GM12878 (cell line): Measurements from ENCODE around the gene TDRD10. TPM values are rescaled to one million over a fixed set of nuclear protein-coding genes. Genes with fewer than 3 reads are reported as not detected.

ENCODE experiments used
- ATAC-seq: fragments of 200-7000 bp; cut with Tn5 transposase; 3 replicates; pipeline ENCODE4 v1.9.1; 2020; ENCODE audit warnings: mild to moderate bottlenecking, moderate library complexity
- BruUV-seq: library from RNA; stranded (reverse); fragments of 400-500 nt; replicated peaks from 2 replicates; lab custom pipeline; 2021; lab: Mats Ljungman, UMichigan
- CTCF ChIA-PET: fragments of 300-600 bp; sonication (Branson Sonifier 250); formaldehyde crosslinking; extraction: SDS; loops from one replicate; lab custom pipeline; 2021; ENCODE audit warnings: inconsistent platforms; lab: Yijun Ruan, JAX
- POLR2A ChIA-PET: fragments of 350-600 bp; formaldehyde crosslinking; extraction: SDS; loops from one replicate; lab custom pipeline; 2021; ENCODE audit warnings: inconsistent platforms; lab: Charles Lee
- RAD21 ChIA-PET: fragments of 300-600 bp; sonication (Branson Sonifier 250); formaldehyde crosslinking; loops from one replicate; lab custom pipeline; 2023; ENCODE audit warnings: antibody characterized with exemption; ENCODE audit not compliant: unreplicated experiment; lab: Charles Lee
- SMC1A ChIA-PET: fragments of 300-600 bp; sonication (Branson Sonifier 250); formaldehyde crosslinking; loops from one replicate; lab custom pipeline; 2023; ENCODE audit not compliant: unreplicated experiment, uncharacterized antibody; lab: Charles Lee
- DNase-seq: peaks from one replicate; pipeline ENCODE4 v3.0.0-alpha.2; 2011; ENCODE audit warnings: low read depth, low spot score
- FAIRE-seq: peaks from 3 replicates; lab custom pipeline; 2011; peaks lifted over from hg19 to GRCh38; lab: Jason Lieb, UNC
- H2AFZ ChIP-seq: 2 replicates; pipeline ENCODE4 v1.6.0; 2011; ENCODE audit warnings: low read depth, low read length, control low read depth; ENCODE audit not compliant: control insufficient read depth
- H3K27ac ChIP-seq: 2 replicates; pipeline ENCODE4 v1.5.1; 2011; ENCODE audit warnings: control low read depth; ENCODE audit not compliant: control insufficient read depth, insufficient read depth
- H3K27me3 ChIP-seq, 2 experiments: replicated peaks in 1 of 2; 2 replicates each; pipeline versions ENCODE4 v1.6.0 to v1.6.1; 2011; ENCODE audit warnings: low read length in 1 of 2; ENCODE audit not compliant: control insufficient read depth in 2 of 2, insufficient read depth in 2 of 2
- H3K36me3 ChIP-seq, 2 experiments: 2 replicates each; pipeline ENCODE4 v1.5.1; 2011; ENCODE audit warnings: low read length in 1 of 2; ENCODE audit not compliant: control insufficient read depth in 2 of 2, insufficient read depth in 2 of 2
- H3K4me1 ChIP-seq: 2 replicates; pipeline ENCODE4 v1.6.1; 2011; ENCODE audit warnings: mild to moderate bottlenecking, low read length, moderate library complexity, mixed read lengths; ENCODE audit not compliant: control insufficient read depth, insufficient read depth
- H3K4me2 ChIP-seq: 2 replicates; pipeline ENCODE4 v1.6.0; 2011; ENCODE audit warnings: control low read depth; ENCODE audit not compliant: control insufficient read depth, insufficient read depth
- H3K4me3 ChIP-seq: fragments of 200-600 bp; sonication (generic); 2 replicates; pipeline ENCODE4 v1.5.1; 2016
- H3K79me2 ChIP-seq: 2 replicates; pipeline ENCODE4 v1.6.0; 2011; ENCODE audit warnings: low read length; ENCODE audit not compliant: control insufficient read depth, insufficient read depth
- H3K9ac ChIP-seq: 2 replicates; pipeline ENCODE4 v1.8.0; 2011; ENCODE audit warnings: low read length, control low read depth, mixed read lengths; ENCODE audit not compliant: control insufficient read depth, insufficient read depth
- H3K9me3 ChIP-seq: replicated peaks from 3 replicates; pipeline ENCODE4 v1.5.1; 2011; ENCODE audit warnings: mild to moderate bottlenecking, low read length; ENCODE audit not compliant: control insufficient read depth, insufficient read depth
- H4K20me1 ChIP-seq: 2 replicates; pipeline ENCODE4 v1.6.0; 2011; ENCODE audit not compliant: control insufficient read depth, insufficient read depth
- FOS ChIP-seq: IDR thresholded peaks from 3 replicates; pipeline ENCODE4 v1.6.1; 2011; ENCODE audit warnings: borderline replicate concordance; ENCODE audit not compliant: insufficient read length; ENCODE audit errors: extremely low read depth
- MTA2 ChIP-seq: fragments of 450-650 bp; IDR thresholded peaks from 2 replicates; pipeline ENCODE4 v1.6.1; 2016; ENCODE audit warnings: low read depth, mild to moderate bottlenecking, moderate library complexity
- NFYB ChIP-seq: IDR thresholded peaks from 2 replicates; pipeline ENCODE4 v1.6.1; 2011; ENCODE audit warnings: low read depth, mild to moderate bottlenecking, low read length, improper control_type of control experiment, moderate library complexity; ENCODE audit not compliant: insufficient read depth
- NKRF ChIP-seq: fragments of 450-650 bp; conservative IDR thresholded peaks from 2 replicates; pipeline ENCODE4 v1.6.1; 2017; ENCODE audit warnings: mild to moderate bottlenecking, moderate library complexity
- NR2C1 ChIP-seq: fragments of 450-650 bp; IDR thresholded peaks from 2 replicates; pipeline ENCODE4 v1.6.1; 2017; ENCODE audit warnings: antibody characterized with exemption, mild to moderate bottlenecking, moderate library complexity
- POLR2AphosphoS5 ChIP-seq: IDR thresholded peaks from 2 replicates; pipeline ENCODE4 v1.6.1; 2011; ENCODE audit warnings: mild to moderate bottlenecking, low read length, inconsistent platforms
- TCF12 ChIP-seq: IDR thresholded peaks from 2 replicates; pipeline ENCODE4 v1.6.1; 2011; ENCODE audit warnings: low read depth, mild to moderate bottlenecking, low read length
- ZBTB4 ChIP-seq: fragments of 450-650 bp; formaldehyde crosslinking; IDR thresholded peaks from 2 replicates; pipeline ENCODE4 v1.4.0; 2022; ENCODE audit warnings: mild to moderate bottlenecking, moderate library complexity
- ZZZ3 ChIP-seq: IDR thresholded peaks from 2 replicates; pipeline ENCODE4 v1.6.1; 2011; ENCODE audit warnings: low read depth; ENCODE audit not compliant: control insufficient read depth, insufficient read length
- WGBS: methylation state at CpG from one replicate; pipeline ENCODE4 v1.1.6; 2016; ENCODE audit warnings: low lambda C conversion rate; ENCODE audit not compliant: insufficient replicate concordance, insufficient coverage; ENCODE audit errors: missing lambda C conversion rate; 5-methylcytosine and 5-hydroxymethylcytosine counted together
- in situ Hi-C: fragments of 300-500 bp; cut with MboI; formaldehyde crosslinking; loops from 9 replicates; pipeline ENCODE4 v1.14.3; 2018; ENCODE audit warnings: mixed read lengths
- intact Hi-C: fragments of 100-400 bp; cut with micrococcal nuclease; formaldehyde crosslinking; loops from one replicate; pipeline ENCODE4 v1.14.2; 2022; ENCODE audit not compliant: unreplicated experiment
- polyA plus RNA-seq, 11 experiments: library from polyadenylated mRNA; depleted of rRNA in 4 of 11; unstranded in 6 of 11; stranded (reverse) in 5 of 11; fragments of >200 nt; fragmentation: Nextera tagmentation in 4 of 11; fragmentation: Illumina TruSeq in 1 of 11; extraction: Ambion mirVana in 4 of 11; extraction: Trizol in 1 of 11; gene quantifications; 1 replicate in 1 of 11; 2 replicates in 10 of 11; pipeline versions ENCODE4 v1.2.1 to v1.2.3, GENCODE V29; 2011 to 2016; ENCODE audit warnings: inconsistent platforms in 2 of 11, missing spikeins in 2 of 11, low read depth in 1 of 11
- total RNA-seq, 4 experiments: library from RNA; depleted of rRNA in 3 of 4; stranded (reverse); fragments of >200 nt in 3 of 4; fragmentation: Illumina TruSeq in 1 of 4; extraction: Trizol in 1 of 4; gene quantifications; 2 replicates each; pipeline versions ENCODE4 v1.2.1 to v1.2.3, GENCODE V29; 2013 to 2021

TDRD10 gene
- total and polyA plus RNA-seq, 10 of the 15 experiments (the other 5 are each of a cell fraction or from before 2014, with no cell fraction given) = not detected

- POLR2A ChIA-PET = interaction anchor here (0.7 kb wide), 1 partner anchor 61 kb away, joined by 3 read pairs; no protein-coding TSS in a partner anchor
These were observed 51.3 kb downstream of the TDRD10 start for GRCh38 chr1:154553056-154554030.

More at GRCh38 chr1:154553056-154554030, 51.3 kb downstream of the TDRD10 start:
- no peak for ATAC-seq
- Histone ChIP-seq H3K27me3 (no peaks in the 10 kb centered on the region), H2AFZ (no peak overlapping the region), H3K36me3 (peaks cover 34 to 50% of the 10 kb centered on the region in 2 experiments), H3K27ac (no peak overlapping the region), H3K4me3 (no peak overlapping the region), H3K9me3 (no peaks in the 10 kb centered on the region), H3K79me2 (peaks cover 29% of the 10 kb centered on the region), H4K20me1 (peaks cover 6% of the 10 kb centered on the region; the same call in 1 of the 2 replicates), H3K4me2 (no peak overlapping the region), H3K9ac (no peak overlapping the region), H3K4me1 (peaks cover 20% of the 10 kb centered on the region)
- intact Hi-C loops = no loop called here
- no peak for DNase-seq
- 91% methylated on average over 12 of the region's 12 CpGs for WGBS
- ChIA-PET CTCF (interaction anchor here (0.7 to 5.2 kb wide), 5 partner anchors 7 to 671 kb away, joined by 3 to 49 read pairs (median 4); no protein-coding TSS in a partner anchor), SMC1A (interaction anchor here (1.6 to 2.9 kb wide), 2 partner anchors 56 to 73 kb away, joined by 3 to 20 read pairs; no protein-coding TSS in a partner anchor), RAD21 (interaction anchor here (0.6 to 1.7 kb wide), 3 partner anchors 63 to 74 kb away, joined by 3 to 5 read pairs (median 4); no protein-coding TSS in a partner anchor)
- no peak for FAIRE-seq
- in situ Hi-C loops = loop anchor here (5.0 kb wide), 1 partner anchor 66 kb away; no protein-coding TSS in a partner anchor
- no TSS peak for BruUV-seq
- no peak for TF ChIP-seq NKRF
- no peak for TF ChIP-seq MTA2
- TF ChIP-seq NFYB = no peak
- no peak for TF ChIP-seq POLR2AphosphoS5
- TF ChIP-seq ZBTB4 (CRISPR knock-in tag) = no peak
- TF ChIP-seq FOS = no peak
- no peak for TF ChIP-seq NR2C1
- no peak for TF ChIP-seq ZZZ3
- no peak for TF ChIP-seq TCF12
